GM18507 (cell line): ENCODE data around the gene C11orf86.

Experiments used
- DNase-seq: peaks from one replicate; pipeline ENCODE4 v3.0.0; 2011; ENCODE audit warnings: low read depth; ENCODE audit not compliant: insufficient read length; ENCODE audit errors: extremely low spot score
- FAIRE-seq: peaks from 2 replicates; lab custom pipeline; 2011; peaks lifted over from hg19 to GRCh38; lab: Jason Lieb, UNC

C11orf86 gene

DNA sequence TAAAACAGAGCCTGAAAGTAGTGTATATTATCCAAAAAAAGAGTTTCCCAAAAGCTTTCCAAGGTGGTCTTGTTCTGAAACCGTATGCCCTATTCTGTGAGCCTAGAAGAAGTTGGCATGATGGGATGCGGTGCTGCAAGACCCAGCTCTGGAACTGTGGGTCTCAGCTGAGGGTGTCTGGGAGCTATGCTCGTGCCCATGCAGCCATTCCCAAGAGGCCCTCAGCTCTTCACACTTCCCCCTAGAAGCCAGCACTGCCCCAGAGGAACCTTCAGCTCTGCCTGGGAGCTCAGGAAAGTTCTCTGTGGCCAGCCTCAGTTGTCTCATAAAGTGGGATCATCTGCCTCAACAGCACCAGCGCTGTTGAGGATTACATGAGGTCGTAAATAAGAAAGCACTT, 41.4 kb downstream of the C11orf86 start:
- FAIRE-seq (no peak), DNase-seq (no peak)

- FAIRE-seq = no peak
Measured at GRCh38 chr11:67020949-67021348, 45.8 kb downstream of the C11orf86 start.

DNA sequence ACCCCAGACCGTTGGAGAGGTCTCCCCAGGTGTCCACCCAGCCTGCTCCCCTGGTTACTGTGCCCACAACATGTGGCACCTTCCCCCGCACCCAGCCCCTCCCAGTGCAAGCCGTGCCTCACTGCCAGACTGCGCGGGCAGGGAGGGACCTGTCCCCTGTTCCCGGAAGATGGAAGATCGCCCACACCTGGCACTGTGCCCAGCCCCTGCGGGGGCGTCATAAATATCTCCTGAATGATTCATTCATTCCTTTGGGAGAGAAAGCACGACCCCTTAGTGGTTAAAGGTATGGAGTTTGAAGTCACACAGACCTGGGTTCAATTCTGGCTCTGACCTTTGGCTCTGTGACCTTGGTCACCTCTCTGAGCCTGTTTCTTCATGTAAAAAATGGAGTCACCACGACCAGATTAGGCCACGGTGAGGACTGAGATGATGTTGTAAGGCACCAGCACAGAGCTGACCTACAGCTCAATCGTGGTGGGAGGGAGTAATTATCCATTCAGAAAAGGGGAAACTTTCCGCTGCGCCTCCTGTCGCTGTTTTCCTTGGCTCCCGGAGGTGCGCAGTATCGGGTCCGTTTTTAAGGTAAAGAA, 47.3 kb downstream of the C11orf86 start:
- no peak for FAIRE-seq
- DNase-seq = no peak

More at GRCh38 chr11:67020949-67021348, 45.8 kb downstream of the C11orf86 start:
- no peak for DNase-seq

GRCh38 chr11:67022961-67023956, 48.2 kb downstream of the C11orf86 start, which contains the start of gene SYT12:
TSS of gene SYT12 (plus strand) at chr11:67023134. CDS start at chr11:67030145, 7,011 bp downstream.
- DNase-seq (no peak), FAIRE-seq (no peak)

DNA sequence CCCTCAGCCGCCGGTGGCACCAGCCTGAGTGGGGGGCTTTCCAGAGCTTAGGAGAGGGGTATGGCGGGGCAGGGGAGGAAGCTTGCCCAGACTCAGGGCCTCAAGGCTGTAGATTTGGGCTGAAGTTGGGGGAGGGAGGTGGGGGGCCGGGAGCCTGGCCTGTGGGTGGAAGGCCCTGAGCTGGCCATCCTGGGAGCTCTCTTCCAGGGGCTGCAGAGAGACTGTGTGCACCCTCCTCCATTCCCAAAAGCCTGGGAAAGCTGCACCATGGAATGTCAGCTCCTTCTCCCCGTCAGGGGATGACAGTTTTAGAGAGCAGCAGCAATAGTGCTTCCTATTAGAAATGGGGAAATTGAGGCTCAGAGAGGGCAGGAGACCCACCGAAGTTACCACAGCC, 48.9 kb downstream of the C11orf86 start:
- no peak for DNase-seq
- FAIRE-seq = no peak

DNA sequence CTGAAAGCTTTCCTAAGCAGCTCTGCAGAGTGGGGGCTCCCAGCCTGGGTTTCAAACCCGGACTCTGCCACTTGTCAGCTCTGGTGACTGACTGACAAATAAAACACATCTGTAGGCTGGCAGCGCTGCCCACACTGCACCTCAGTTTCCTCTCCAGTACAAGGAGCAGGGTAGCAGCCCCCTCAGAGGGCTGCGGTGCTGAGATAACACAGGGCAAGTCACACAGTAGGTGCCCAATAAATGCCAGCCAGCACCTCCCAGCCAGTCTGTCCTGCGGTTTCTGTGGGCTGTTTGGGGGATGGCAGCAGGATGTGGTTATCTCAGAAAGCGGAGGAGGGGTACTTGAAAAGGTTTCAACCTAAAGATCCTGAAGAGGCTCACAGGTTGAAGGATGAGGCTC, 49.3 kb downstream of the C11orf86 start:
- no peak for DNase-seq

GRCh38 chr11:67024966-67025365, 49.9 kb downstream of the C11orf86 start:
- DNase-seq = no peak
- FAIRE-seq = no peak

More for the DNA sequence above, 49.3 kb downstream of the C11orf86 start:
- FAIRE-seq = peak; percentile 29

- DNase-seq = no peak
- FAIRE-seq = no peak
Measured at GRCh38 chr11:67025750-67026149, 50.6 kb downstream of the C11orf86 start.
